ENCODE measurements around the gene SETDB2.

GRCh38 chr13:49412749-49413148, 31.3 kb upstream of the SETDB2 start:
- TF ChIP-seq CTCF (IDR thresholded peaks at IDR 0.05; ENCODE audit: low read depth, low read length, missing input control) (no peak), GABPA (IDR thresholded peaks at IDR 0.05 in 1 of 2, conservative IDR thresholded peaks at IDR 0.05 in 1 of 2) (no peak), REST (IDR thresholded peaks at IDR 0.05) (no peak), SP1 (IDR thresholded peaks at IDR 0.05) (no peak), YY1 (IDR thresholded peaks at IDR 0.05) (no peak), MAX (IDR thresholded peaks at IDR 0.05) (no peak), JUND (IDR thresholded peaks at IDR 0.05) (no peak), ATF3 (IDR thresholded peaks at IDR 0.05) (no peak), EGR1 (IDR thresholded peaks at IDR 0.05; ENCODE audit: low read depth in 2 of 2) (no peak), TAF1 (conservative IDR thresholded peaks at IDR 0.05) (no peak)

Data from liver (tissue), 3 donors.